ENCODE measurements around the gene BAAT. TPM values are rescaled to one million over a fixed set of nuclear protein-coding genes. Genes with fewer than 3 reads are reported as not detected.

BAAT gene
- total and polyA plus RNA-seq, 2 of the 13 experiments (the other 11 are each of a cell fraction or from before 2014, with no cell fraction given): 0.71 to 7.9 TPM

DNA sequence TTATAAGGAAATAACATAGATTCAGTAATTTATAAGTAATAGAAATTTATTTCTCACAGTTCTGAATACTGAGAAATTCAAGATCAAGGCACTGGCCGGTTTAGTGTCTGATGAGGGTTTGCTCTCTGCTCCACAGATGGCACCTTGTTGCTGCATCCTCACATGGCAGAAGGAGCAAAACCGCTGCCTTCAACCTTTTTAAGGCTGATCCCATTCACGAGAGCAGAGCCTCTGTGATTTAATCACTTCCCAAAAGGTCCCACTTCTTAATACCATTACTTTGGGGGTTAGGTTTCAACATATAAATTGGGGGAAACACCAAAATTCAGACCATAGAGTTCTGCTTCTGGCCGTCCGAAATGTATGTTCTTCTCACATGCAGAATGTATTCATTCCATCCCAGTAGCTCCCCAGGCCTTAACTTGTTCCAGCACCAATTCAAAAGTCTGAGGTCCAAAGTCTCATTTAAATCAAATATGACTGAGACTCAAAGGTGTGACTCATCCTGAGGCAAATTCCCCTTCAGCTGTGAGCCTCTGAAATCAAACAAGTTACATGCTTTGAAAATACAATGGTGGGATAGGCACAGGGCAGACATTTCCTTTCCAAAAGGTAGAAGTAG is 30.6 kb downstream of the BAAT start (continued):
- TF ChIP-seq HNF4G (IDR thresholded peaks at IDR 0.05; ENCODE audit: borderline replicate concordance, low read depth, low read length): peak; percentile 96
- TF ChIP-seq HNF4G (CRISPR knock-in tag; IDR thresholded peaks at IDR 0.05; ENCODE audit: borderline replicate concordance, low read depth): peak; percentile 91
- no peak for TF ChIP-seq MTA3 (CRISPR knock-in tag; IDR thresholded peaks at IDR 0.05)
- TF ChIP-seq, protein P1, sequence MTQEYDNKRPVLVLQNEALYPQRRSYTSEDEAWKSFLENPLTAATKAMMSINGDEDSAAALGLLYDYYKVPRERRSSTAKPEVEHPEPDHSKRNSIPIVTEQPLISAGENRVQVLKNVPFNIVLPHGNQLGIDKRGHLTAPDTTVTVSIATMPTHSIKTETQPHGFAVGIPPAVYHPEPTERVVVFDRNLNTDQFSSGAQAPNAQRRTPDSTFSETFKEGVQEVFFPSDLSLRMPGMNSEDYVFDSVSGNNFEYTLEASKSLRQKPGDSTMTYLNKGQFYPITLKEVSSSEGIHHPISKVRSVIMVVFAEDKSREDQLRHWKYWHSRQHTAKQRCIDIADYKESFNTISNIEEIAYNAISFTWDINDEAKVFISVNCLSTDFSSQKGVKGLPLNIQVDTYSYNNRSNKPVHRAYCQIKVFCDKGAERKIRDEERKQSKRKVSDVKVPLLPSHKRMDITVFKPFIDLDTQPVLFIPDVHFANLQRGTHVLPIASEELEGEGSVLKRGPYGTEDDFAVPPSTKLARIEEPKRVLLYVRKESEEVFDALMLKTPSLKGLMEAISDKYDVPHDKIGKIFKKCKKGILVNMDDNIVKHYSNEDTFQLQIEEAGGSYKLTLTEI (CRISPR knock-in tag; conservative IDR thresholded peaks at IDR 0.05): no peak
- TF ChIP-seq ZFP36L1 (CRISPR knock-in tag; IDR thresholded peaks at IDR 0.05): peak; percentile 42
- TF ChIP-seq SPEN (CRISPR knock-in tag; IDR thresholded peaks at IDR 0.05; ENCODE audit: low read depth): peak; percentile 7; the same call in 1 of the 2 replicates
- TF ChIP-seq DMAP1 (CRISPR knock-in tag; IDR thresholded peaks at IDR 0.05): 0 out of 2 replicates have a peak, but pooled peaks have one; percentile 37
- TF ChIP-seq TSC22D2 (CRISPR knock-in tag; IDR thresholded peaks at IDR 0.05; ENCODE audit: borderline replicate concordance): no peak
- TF ChIP-seq ZNF367 (CRISPR knock-in tag; IDR thresholded peaks at IDR 0.05; ENCODE audit: borderline replicate concordance): no peak
- 0 out of 2 replicates have a peak, but pooled peaks have one; percentile 19 for TF ChIP-seq HHEX (CRISPR knock-in tag; IDR thresholded peaks at IDR 0.05)
- TF ChIP-seq, protein P2, sequence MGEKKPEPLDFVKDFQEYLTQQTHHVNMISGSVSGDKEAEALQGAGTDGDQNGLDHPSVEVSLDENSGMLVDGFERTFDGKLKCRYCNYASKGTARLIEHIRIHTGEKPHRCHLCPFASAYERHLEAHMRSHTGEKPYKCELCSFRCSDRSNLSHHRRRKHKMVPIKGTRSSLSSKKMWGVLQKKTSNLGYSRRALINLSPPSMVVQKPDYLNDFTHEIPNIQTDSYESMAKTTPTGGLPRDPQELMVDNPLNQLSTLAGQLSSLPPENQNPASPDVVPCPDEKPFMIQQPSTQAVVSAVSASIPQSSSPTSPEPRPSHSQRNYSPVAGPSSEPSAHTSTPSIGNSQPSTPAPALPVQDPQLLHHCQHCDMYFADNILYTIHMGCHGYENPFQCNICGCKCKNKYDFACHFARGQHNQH (CRISPR knock-in tag; IDR thresholded peaks at IDR 0.05): peak; percentile 15; the same call in 1 of the 2 replicates
- TF ChIP-seq ZNF225 (CRISPR knock-in tag; IDR thresholded peaks at IDR 0.05): no peak
- TF ChIP-seq, protein P3, sequence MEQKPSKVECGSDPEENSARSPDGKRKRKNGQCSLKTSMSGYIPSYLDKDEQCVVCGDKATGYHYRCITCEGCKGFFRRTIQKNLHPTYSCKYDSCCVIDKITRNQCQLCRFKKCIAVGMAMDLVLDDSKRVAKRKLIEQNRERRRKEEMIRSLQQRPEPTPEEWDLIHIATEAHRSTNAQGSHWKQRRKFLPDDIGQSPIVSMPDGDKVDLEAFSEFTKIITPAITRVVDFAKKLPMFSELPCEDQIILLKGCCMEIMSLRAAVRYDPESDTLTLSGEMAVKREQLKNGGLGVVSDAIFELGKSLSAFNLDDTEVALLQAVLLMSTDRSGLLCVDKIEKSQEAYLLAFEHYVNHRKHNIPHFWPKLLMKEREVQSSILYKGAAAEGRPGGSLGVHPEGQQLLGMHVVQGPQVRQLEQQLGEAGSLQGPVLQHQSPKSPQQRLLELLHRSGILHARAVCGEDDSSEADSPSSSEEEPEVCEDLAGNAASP (CRISPR knock-in tag; IDR thresholded peaks at IDR 0.05; ENCODE audit: borderline replicate concordance): peak; percentile 77; the same call in 1 of the 2 replicates
- TF ChIP-seq GTF3A (CRISPR knock-in tag; conservative IDR thresholded peaks at IDR 0.05): no peak
- TF ChIP-seq, protein P4, sequence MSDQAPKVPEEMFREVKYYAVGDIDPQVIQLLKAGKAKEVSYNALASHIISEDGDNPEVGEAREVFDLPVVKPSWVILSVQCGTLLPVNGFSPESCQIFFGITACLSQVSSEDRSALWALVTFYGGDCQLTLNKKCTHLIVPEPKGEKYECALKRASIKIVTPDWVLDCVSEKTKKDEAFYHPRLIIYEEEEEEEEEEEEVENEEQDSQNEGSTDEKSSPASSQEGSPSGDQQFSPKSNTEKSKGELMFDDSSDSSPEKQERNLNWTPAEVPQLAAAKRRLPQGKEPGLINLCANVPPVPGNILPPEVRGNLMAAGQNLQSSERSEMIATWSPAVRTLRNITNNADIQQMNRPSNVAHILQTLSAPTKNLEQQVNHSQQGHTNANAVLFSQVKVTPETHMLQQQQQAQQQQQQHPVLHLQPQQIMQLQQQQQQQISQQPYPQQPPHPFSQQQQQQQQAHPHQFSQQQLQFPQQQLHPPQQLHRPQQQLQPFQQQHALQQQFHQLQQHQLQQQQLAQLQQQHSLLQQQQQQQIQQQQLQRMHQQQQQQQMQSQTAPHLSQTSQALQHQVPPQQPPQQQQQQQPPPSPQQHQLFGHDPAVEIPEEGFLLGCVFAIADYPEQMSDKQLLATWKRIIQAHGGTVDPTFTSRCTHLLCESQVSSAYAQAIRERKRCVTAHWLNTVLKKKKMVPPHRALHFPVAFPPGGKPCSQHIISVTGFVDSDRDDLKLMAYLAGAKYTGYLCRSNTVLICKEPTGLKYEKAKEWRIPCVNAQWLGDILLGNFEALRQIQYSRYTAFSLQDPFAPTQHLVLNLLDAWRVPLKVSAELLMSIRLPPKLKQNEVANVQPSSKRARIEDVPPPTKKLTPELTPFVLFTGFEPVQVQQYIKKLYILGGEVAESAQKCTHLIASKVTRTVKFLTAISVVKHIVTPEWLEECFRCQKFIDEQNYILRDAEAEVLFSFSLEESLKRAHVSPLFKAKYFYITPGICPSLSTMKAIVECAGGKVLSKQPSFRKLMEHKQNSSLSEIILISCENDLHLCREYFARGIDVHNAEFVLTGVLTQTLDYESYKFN (CRISPR knock-in tag; conservative IDR thresholded peaks at IDR 0.05): peak; percentile 99
- no peak for TF ChIP-seq ZNF354B (CRISPR knock-in tag; IDR thresholded peaks at IDR 0.05)
- TF ChIP-seq RBAK (CRISPR knock-in tag; IDR thresholded peaks at IDR 0.05): no peak
- no peak for TF ChIP-seq RFX3 (CRISPR knock-in tag; IDR thresholded peaks at IDR 0.05)
- TF ChIP-seq, protein P5, sequence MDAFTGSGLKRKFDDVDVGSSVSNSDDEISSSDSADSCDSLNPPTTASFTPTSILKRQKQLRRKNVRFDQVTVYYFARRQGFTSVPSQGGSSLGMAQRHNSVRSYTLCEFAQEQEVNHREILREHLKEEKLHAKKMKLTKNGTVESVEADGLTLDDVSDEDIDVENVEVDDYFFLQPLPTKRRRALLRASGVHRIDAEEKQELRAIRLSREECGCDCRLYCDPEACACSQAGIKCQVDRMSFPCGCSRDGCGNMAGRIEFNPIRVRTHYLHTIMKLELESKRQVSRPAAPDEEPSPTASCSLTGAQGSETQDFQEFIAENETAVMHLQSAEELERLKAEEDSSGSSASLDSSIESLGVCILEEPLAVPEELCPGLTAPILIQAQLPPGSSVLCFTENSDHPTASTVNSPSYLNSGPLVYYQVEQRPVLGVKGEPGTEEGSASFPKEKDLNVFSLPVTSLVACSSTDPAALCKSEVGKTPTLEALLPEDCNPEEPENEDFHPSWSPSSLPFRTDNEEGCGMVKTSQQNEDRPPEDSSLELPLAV (CRISPR knock-in tag; conservative IDR thresholded peaks at IDR 0.05; ENCODE audit: low read depth): no peak
- peak; percentile 56; the same call in 1 of the 2 replicates for TF ChIP-seq ATF1 (CRISPR knock-in tag; IDR thresholded peaks at IDR 0.05)
- TF ChIP-seq ATF7 (IDR thresholded peaks at IDR 0.05): peak; percentile 21; the same call in 1 of the 2 replicates
- TF ChIP-seq ATF7 (CRISPR knock-in tag; IDR thresholded peaks at IDR 0.05): no peak

Data from HepG2 (cell line).